Kidney epithelial cell (primary cell): ENCODE measurements around the gene SCTR. TPM values are rescaled to one million over a fixed set of nuclear protein-coding genes. Genes with fewer than 3 reads are reported as not detected.
"Not testable (repeated sequence)": the region's sequence is repeated elsewhere in the genome, so short reads cannot be mapped to it uniquely, and the experiment has no call there.

ENCODE experiments used
- DNase-seq: peaks from one replicate; pipeline ENCODE4 v3.0.0-alpha.2; 2010; ENCODE audit warnings: low read depth
- H3K27me3 ChIP-seq: 2 replicates; pipeline ENCODE4 v1.6.0; 2011; ENCODE audit warnings: low read length; ENCODE audit not compliant: control insufficient read depth, insufficient read depth
- H3K36me3 ChIP-seq: 2 replicates; pipeline ENCODE4 v1.5.1; 2011; ENCODE audit warnings: low read length; ENCODE audit not compliant: control insufficient read depth, insufficient read depth
- H3K4me3 ChIP-seq: 2 replicates; pipeline ENCODE4 v1.5.1; 2011; ENCODE audit warnings: low read depth, mild to moderate bottlenecking, control low read depth, low read length
- total RNA-seq: library from RNA; depleted of rRNA; stranded (reverse); fragments of >200 nt; gene quantifications from 2 replicates; pipeline ENCODE4 v1.2.3, GENCODE V29; 2015
- TF ChIP-seq, protein P1 (sequence below): IDR thresholded peaks from 2 replicates; pipeline ENCODE4 v1.5.1; 2011; ENCODE audit warnings: mild to moderate bottlenecking, moderate library complexity, low read length, control low read depth, inconsistent platforms; ENCODE audit not compliant: insufficient read depth, poor library complexity, severe bottlenecking

The SCTR gene
- total RNA-seq, 1 donor from 2014 or later = not detected

DNA sequence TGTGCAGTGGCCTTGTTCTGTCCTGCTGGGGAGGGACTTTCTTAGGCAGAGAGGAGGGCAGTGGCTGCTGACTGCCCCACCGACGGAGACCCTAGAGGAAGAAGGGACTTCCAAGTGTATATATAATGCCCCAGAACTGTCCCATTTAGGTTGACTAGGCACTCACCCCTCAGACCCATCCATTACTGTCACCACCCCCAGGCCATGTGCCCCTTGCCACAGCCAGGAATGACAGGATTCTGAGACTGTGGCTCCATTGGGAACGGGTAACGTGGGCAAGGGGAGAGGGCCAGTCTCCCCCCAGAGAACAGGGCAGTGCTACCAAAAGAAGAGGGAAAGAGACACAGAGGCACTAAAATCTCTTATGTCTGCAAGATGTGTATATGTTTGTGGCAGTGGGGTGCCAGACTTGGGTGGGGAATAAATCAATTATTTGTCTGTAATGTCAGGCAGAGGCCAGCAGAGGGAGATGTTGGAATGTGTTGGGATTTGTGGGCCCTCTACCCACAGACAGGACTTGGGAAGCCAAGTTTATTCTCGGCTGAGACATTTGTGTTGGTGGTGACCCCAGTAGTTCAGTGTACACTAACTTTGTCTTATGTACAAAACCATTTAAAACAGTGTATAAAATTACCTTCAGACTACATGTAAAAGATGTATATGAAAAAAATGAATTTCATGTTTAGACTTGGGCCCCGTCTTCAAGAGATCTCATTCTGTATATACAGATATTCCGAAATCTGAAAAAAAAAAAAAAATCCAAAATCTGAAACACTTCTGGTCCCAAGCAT is 116.7 kb downstream of the SCTR start:
- H3K4me3 ChIP-seq = no peak overlapping the region
- no peaks in the 10 kb centered on the region for H3K36me3 ChIP-seq
- DNase-seq = no peak
- TF ChIP-seq, protein P1, sequence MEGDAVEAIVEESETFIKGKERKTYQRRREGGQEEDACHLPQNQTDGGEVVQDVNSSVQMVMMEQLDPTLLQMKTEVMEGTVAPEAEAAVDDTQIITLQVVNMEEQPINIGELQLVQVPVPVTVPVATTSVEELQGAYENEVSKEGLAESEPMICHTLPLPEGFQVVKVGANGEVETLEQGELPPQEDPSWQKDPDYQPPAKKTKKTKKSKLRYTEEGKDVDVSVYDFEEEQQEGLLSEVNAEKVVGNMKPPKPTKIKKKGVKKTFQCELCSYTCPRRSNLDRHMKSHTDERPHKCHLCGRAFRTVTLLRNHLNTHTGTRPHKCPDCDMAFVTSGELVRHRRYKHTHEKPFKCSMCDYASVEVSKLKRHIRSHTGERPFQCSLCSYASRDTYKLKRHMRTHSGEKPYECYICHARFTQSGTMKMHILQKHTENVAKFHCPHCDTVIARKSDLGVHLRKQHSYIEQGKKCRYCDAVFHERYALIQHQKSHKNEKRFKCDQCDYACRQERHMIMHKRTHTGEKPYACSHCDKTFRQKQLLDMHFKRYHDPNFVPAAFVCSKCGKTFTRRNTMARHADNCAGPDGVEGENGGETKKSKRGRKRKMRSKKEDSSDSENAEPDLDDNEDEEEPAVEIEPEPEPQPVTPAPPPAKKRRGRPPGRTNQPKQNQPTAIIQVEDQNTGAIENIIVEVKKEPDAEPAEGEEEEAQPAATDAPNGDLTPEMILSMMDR = peak; percentile 72
- H3K27me3 ChIP-seq = peaks cover 2% of the 10 kb centered on the region

DNA sequence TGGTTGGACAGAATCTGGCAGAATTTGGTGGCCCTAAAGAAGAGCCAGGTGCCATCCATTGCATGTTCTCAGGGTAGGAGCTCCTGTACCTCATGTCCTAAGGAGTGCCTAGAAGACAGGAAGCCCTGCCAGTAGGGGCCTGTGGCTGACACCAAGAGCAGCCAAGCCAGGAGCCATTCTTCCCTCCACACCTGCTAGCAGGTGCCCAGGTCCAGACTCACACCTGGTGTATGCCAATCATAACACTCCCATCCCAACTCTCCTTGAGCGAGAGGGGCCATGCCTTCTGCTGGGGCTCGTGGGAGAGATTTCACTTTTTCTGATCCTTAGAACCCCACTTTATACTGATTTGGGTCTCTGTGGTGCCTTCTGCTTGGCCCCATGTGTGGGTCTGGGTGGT is 119.1 kb downstream of the SCTR start:
- TF ChIP-seq, protein P1 = no peak
- no peaks in the 10 kb centered on the region for H3K36me3 ChIP-seq
- no peak overlapping the region for H3K4me3 ChIP-seq
- DNase-seq = no peak
- peaks cover 2% of the 10 kb centered on the region for H3K27me3 ChIP-seq

- not testable (repeated sequence) for H3K36me3 ChIP-seq, DNase-seq, H3K4me3 ChIP-seq, H3K27me3 ChIP-seq
Observed at GRCh38 chr2:119403618-119404017, 120.7 kb downstream of the SCTR start.

DNA sequence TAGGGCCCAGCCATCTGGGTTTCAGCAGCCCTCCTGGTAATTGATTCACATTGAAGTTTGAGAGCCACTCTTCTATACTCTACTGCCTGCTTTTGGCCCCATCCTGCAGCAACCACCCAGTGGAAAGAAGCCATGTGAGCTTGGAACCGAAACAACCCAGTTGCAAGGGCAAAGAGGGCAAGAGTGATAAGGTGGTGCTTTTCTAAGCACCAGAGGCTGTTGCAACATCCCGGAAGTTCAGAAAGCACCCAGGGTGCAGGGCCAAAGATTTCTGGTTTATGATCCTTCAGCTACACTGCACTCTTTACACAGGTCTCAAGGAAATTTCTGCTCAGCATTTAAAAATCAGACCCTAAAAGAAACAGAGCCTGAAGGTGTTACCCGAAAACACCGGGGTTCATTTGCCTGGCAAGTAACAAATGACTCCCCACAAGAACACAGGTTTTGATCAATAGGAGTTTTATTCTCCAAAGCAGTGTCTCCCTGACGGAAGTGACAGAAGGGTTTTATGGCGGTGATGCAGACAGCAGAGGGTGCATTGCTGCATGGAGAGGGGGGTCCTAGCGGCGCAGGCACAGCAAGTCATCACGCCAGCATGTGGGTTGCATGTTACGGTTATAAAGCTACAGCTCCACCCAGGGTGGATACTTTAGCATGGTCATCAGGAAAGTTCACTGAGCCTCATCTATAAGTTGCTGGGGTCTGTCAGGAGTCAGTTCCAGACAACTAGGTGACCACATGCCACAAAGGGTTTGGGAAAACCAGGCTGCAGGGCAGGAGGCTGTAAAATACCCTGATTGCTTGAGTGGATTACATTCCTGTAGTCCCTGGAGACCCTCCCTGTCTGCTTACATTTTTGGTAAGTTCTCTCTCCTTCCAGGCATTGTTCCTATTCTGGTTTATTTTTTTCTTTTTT is 121.4 kb downstream of the SCTR start:
- H3K27me3 ChIP-seq = peaks cover 2% of the 10 kb centered on the region
- H3K36me3 ChIP-seq = no peaks in the 10 kb centered on the region
- TF ChIP-seq, protein P1 = no peak
- DNase-seq = no peak
- H3K4me3 ChIP-seq = no peak overlapping the region

GRCh38 chr2:119402106-119402505 is 122.2 kb downstream of the SCTR start:
- DNase-seq = no peak
- H3K4me3 ChIP-seq = no peak overlapping the region
- peaks cover 2% of the 10 kb centered on the region for H3K27me3 ChIP-seq
- TF ChIP-seq, protein P1 = no peak
- no peaks in the 10 kb centered on the region for H3K36me3 ChIP-seq

GRCh38 chr2:119397196-119397595 is 127.1 kb downstream of the SCTR start:
- no peak overlapping the region for H3K4me3 ChIP-seq
- no peaks in the 10 kb centered on the region for H3K36me3 ChIP-seq
- TF ChIP-seq, protein P1 = no peak
- H3K27me3 ChIP-seq = no peaks in the 10 kb centered on the region
- no peak for DNase-seq
